Effector memory CD4-positive, alpha-beta T cell (primary cell): ENCODE measurements around the gene C19orf44.

Experiments used
- DNase-seq, 3 donors: peaks; one replicate each; pipeline ENCODE4 v3.0.0-alpha.2; 2020
- H3K27ac ChIP-seq: 2 replicates; pipeline ENCODE4 v1.7.0; 2013; ENCODE audit warnings: mild to moderate bottlenecking, low read length, moderate library complexity; ENCODE audit not compliant: insufficient read depth, poor library complexity, severe bottlenecking
- H3K27me3 ChIP-seq: replicated peaks from 2 replicates; pipeline ENCODE4 v1.7.0; 2013; ENCODE audit warnings: mild to moderate bottlenecking, low read length; ENCODE audit not compliant: insufficient read depth, control insufficient read depth, poor library complexity, severe bottlenecking
- H3K36me3 ChIP-seq: 2 replicates; pipeline ENCODE4 v1.7.0; 2013; ENCODE audit warnings: mild to moderate bottlenecking, low read length, moderate library complexity; ENCODE audit not compliant: control insufficient read depth, insufficient read depth
- H3K4me1 ChIP-seq: 2 replicates; pipeline ENCODE4 v1.7.0; 2013; ENCODE audit warnings: low read length, mild to moderate bottlenecking; ENCODE audit not compliant: control insufficient read depth, insufficient read depth, poor library complexity, severe bottlenecking
- H3K4me3 ChIP-seq: 2 replicates; pipeline ENCODE4 v1.7.0; 2013; ENCODE audit warnings: low read length, low read depth, mild to moderate bottlenecking; ENCODE audit not compliant: insufficient read depth, poor library complexity, severe bottlenecking
- H3K9me3 ChIP-seq: 2 replicates; pipeline ENCODE4 v1.7.0; 2013; ENCODE audit warnings: mild to moderate bottlenecking, low read length, moderate library complexity; ENCODE audit not compliant: control insufficient read depth

C19orf44 gene

DNA sequence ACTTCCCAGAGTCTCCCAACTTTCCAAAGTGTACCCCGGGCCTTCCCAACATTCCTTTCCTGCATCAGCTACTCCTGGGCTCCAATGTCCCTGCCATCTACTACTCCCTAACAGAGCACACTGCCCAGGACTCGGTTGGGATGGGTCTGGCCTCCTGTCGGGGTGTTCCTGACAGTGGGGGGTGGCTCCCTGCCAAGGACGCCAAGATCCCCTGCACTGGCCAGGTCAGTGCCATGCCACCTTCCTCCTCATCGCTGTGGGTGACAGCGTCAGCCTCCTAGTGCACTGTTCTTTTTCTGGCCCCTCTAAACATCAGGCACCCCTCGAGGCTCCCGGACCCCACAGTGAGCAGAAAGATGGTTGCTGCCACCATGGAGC, 38.3 kb upstream of the C19orf44 start:
- no peaks in the 10 kb centered on the region for H3K9me3 ChIP-seq
- DNase-seq, result no peak
- H3K36me3 ChIP-seq, result no peaks in the 10 kb centered on the region
- H3K27me3 ChIP-seq, result no peaks in the 10 kb centered on the region
- no peak overlapping the region for H3K27ac ChIP-seq
- peaks cover 22% of the 10 kb centered on the region for H3K4me1 ChIP-seq
- no peak overlapping the region for H3K4me3 ChIP-seq

GRCh38 chr19:16458391-16459341, 37.5 kb upstream of the C19orf44 start:
- Histone ChIP-seq H3K4me1 (peaks cover 22% of the 10 kb centered on the region), H3K27me3 (no peaks in the 10 kb centered on the region), H3K27ac (no peak overlapping the region), H3K4me3 (no peak overlapping the region), H3K9me3 (no peaks in the 10 kb centered on the region), H3K36me3 (no peaks in the 10 kb centered on the region)
- DNase-seq, result no peak

DNA sequence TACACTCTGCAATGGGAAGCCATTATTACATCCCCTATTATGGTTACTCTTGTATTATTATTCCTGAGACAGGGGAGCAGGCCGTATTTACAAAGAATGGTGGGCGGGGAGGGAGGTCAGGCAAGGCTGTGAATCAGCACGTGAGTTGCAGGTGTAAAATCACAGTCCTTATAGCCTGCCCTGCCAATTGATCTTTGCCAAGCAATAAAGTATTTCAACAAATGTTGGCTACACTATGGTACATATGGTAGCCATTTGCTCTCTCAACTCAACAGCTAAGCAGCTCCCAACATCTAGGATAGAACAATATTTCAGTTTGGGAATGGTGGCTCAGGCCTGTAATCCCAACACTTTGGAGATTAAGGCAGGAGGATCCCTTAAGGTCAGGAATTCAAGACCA, 36.5 kb upstream of the C19orf44 start:
- no peak overlapping the region for H3K27ac ChIP-seq
- no peak overlapping the region for H3K4me3 ChIP-seq
- peaks cover 22% of the 10 kb centered on the region for H3K4me1 ChIP-seq
- H3K36me3 ChIP-seq, result no peaks in the 10 kb centered on the region
- H3K9me3 ChIP-seq, result no peaks in the 10 kb centered on the region
- DNase-seq, result no peak
- H3K27me3 ChIP-seq, result no peaks in the 10 kb centered on the region

- no peaks in the 10 kb centered on the region for H3K36me3 ChIP-seq
- no peak overlapping the region for H3K4me3 ChIP-seq
- peaks cover 22% of the 10 kb centered on the region for H3K4me1 ChIP-seq
- H3K9me3 ChIP-seq, result no peaks in the 10 kb centered on the region
- no peaks in the 10 kb centered on the region for H3K27me3 ChIP-seq
- DNase-seq, result no peak
- H3K27ac ChIP-seq, result no peak overlapping the region
These were observed 35.7 kb upstream of the C19orf44 start for GRCh38 chr19:16460454-16460853.

GRCh38 chr19:16461630-16462051, 34.6 kb upstream of the C19orf44 start:
- Histone ChIP-seq H3K4me1 (peaks cover 22% of the 10 kb centered on the region), H3K27ac (no peak overlapping the region), H3K4me3 (no peak overlapping the region), H3K27me3 (no peaks in the 10 kb centered on the region), H3K36me3 (no peaks in the 10 kb centered on the region), H3K9me3 (no peaks in the 10 kb centered on the region)
- DNase-seq, result no peak

DNA sequence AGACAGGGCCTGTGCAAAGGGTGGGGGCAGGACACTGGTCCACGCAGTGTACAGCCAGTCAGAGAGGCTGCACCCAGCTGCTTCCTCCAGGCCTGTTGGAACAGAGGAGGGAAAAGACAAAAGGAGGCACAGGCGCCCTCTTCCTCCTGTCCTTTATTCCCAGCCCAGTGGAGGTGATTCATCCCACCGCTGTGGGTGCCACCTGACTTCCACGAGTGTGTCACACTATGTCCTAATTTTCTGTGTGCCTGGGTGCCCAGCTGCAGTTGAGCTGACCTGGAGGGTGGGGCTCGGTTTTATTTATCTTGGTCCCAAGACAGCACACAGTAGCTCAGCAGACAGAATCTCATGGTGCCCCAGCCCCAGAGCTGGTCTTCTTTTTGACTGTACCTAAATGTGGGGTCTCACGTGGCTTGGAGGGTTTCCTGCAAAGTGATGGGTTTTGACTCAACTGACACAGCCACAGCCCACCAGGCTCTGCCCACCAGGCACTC, 33.4 kb upstream of the C19orf44 start:
- H3K4me1 ChIP-seq, result peaks cover 15% of the 10 kb centered on the region
- no peak overlapping the region for H3K27ac ChIP-seq
- no peaks in the 10 kb centered on the region for H3K27me3 ChIP-seq

GRCh38 chr19:16463341-16463990, 32.7 kb upstream of the C19orf44 start:
- Histone ChIP-seq H3K27me3 (no peaks in the 10 kb centered on the region), H3K36me3 (no peaks in the 10 kb centered on the region), H3K4me3 (no peak overlapping the region), H3K27ac (no peak overlapping the region), H3K9me3 (no peaks in the 10 kb centered on the region), H3K4me1 (peaks cover 13% of the 10 kb centered on the region)
- no peak for DNase-seq

More for the DNA sequence above, 33.4 kb upstream of the C19orf44 start:
- Histone ChIP-seq H3K36me3 (no peaks in the 10 kb centered on the region), H3K4me3 (no peak overlapping the region), H3K9me3 (no peaks in the 10 kb centered on the region)
- no peak for DNase-seq

- DNase-seq, result no peak
- Histone ChIP-seq H3K27ac (no peak overlapping the region), H3K27me3 (no peaks in the 10 kb centered on the region), H3K4me1 (peaks cover 9% of the 10 kb centered on the region), H3K36me3 (no peaks in the 10 kb centered on the region), H3K9me3 (no peaks in the 10 kb centered on the region), H3K4me3 (no peak overlapping the region)
These were observed 32.1 kb upstream of the C19orf44 start for GRCh38 chr19:16463991-16464575.

GRCh38 chr19:16465239-16465638, 31.0 kb upstream of the C19orf44 start:
- Histone ChIP-seq H3K4me3 (no peak overlapping the region), H3K27me3 (no peaks in the 10 kb centered on the region), H3K9me3 (no peaks in the 10 kb centered on the region), H3K4me1 (peaks cover under 1% of the 10 kb centered on the region), H3K36me3 (no peaks in the 10 kb centered on the region), H3K27ac (no peak overlapping the region)
- DNase-seq, result no peak
